GM23338 (cell line): Measurements from ENCODE around the gene GAREM1. TPM values are rescaled to one million over a fixed set of nuclear protein-coding genes. Genes with fewer than 3 reads are reported as not detected.

Experiments
- ATAC-seq: fragments of 200-7000 bp; cut with Tn5 transposase; 3 replicates; pipeline ENCODE4 v1.9.1; 2020
- DNase-seq: peaks from one replicate; pipeline ENCODE4 v3.0.0-alpha.2; 2015; ENCODE audit warnings: low spot score
- H2AFZ ChIP-seq: fragments of 200-600 bp; sonication (generic); 2 replicates; pipeline ENCODE4 v1.8.0; 2016; ENCODE audit warnings: antibody characterized with exemption, mild to moderate bottlenecking, moderate library complexity
- H3F3A ChIP-seq: fragments of 200-600 bp; sonication (generic); replicated peaks from 2 replicates; pipeline ENCODE4 v1.8.0; 2017; ENCODE audit warnings: antibody characterized with exemption, mixed run types, low read depth
- H3K27ac ChIP-seq: fragments of 200-600 bp; sonication (generic); 2 replicates; pipeline ENCODE4 v1.6.1; 2016; ENCODE audit warnings: low read depth
- H3K27me3 ChIP-seq: fragments of 200-600 bp; sonication (generic); 2 replicates; pipeline ENCODE4 v1.8.0; 2016; ENCODE audit warnings: mild to moderate bottlenecking, mixed run types, moderate library complexity; ENCODE audit not compliant: insufficient read depth
- H3K36me3 ChIP-seq: fragments of 200-600 bp; sonication (generic); 2 replicates; pipeline ENCODE4 v1.8.0; 2016; ENCODE audit warnings: mild to moderate bottlenecking; ENCODE audit not compliant: insufficient read depth
- H3K4me1 ChIP-seq: fragments of 200-600 bp; sonication (generic); 2 replicates; pipeline ENCODE4 v1.8.0; 2016; ENCODE audit warnings: mild to moderate bottlenecking, moderate library complexity; ENCODE audit not compliant: insufficient read depth
- H3K4me2 ChIP-seq: fragments of 200-600 bp; sonication (generic); 2 replicates; pipeline ENCODE4 v1.7.1; 2017; ENCODE audit warnings: mixed run types
- H3K4me3 ChIP-seq: fragments of 200-600 bp; sonication (generic); 2 replicates; pipeline ENCODE4 v1.6.1; 2016; ENCODE audit warnings: mixed run types
- H3K79me2 ChIP-seq: fragments of 200-600 bp; sonication (generic); replicated peaks from 2 replicates; pipeline ENCODE4 v1.8.0; 2017; ENCODE audit warnings: mild to moderate bottlenecking; ENCODE audit not compliant: insufficient read depth
- H3K9me2 ChIP-seq: fragments of 200-600 bp; sonication (generic); 2 replicates; pipeline ENCODE4 v1.8.0; 2017; ENCODE audit not compliant: insufficient read depth
- H4K20me1 ChIP-seq: fragments of 200-600 bp; sonication (generic); replicated peaks from 2 replicates; pipeline ENCODE4 v1.8.0; 2017; ENCODE audit warnings: mild to moderate bottlenecking; ENCODE audit not compliant: insufficient read depth
- H3K27ac Mint-ChIP-seq: 2 replicates; pipeline ENCODE4 v1.8.0; 2020; ENCODE audit warnings: inconsistent platforms, mild to moderate bottlenecking, moderate library complexity, mixed read lengths
- H3K27me3 Mint-ChIP-seq: 3 replicates; pipeline ENCODE4 v1.8.0; 2022; ENCODE audit warnings: low read depth, mild to moderate bottlenecking, moderate library complexity, mixed read lengths, inconsistent platforms; ENCODE audit not compliant: insufficient read depth, poor library complexity
- H3K36me3 Mint-ChIP-seq: 3 replicates; pipeline ENCODE4 v1.8.0; 2021; ENCODE audit warnings: low read depth, mild to moderate bottlenecking, inconsistent platforms, moderate library complexity, mixed read lengths
- H3K4me1 Mint-ChIP-seq: 3 replicates; pipeline ENCODE4 v1.8.0; 2020; ENCODE audit warnings: mild to moderate bottlenecking, inconsistent platforms, mixed read lengths
- H3K4me3 Mint-ChIP-seq: 3 replicates; pipeline ENCODE4 v1.8.0; 2021; ENCODE audit warnings: moderate library complexity, mild to moderate bottlenecking, inconsistent platforms, mixed read lengths
- H3K9me3 Mint-ChIP-seq: 3 replicates; pipeline ENCODE4 v1.8.0; 2020; ENCODE audit warnings: moderate library complexity, mild to moderate bottlenecking, inconsistent platforms, mixed read lengths
- CREB1 ChIP-seq: fragments of 250-450 bp; sonication (Bioruptor Pico); IDR thresholded peaks from 2 replicates; pipeline ENCODE4 v1.5.0; 2020; ENCODE audit warnings: low read depth, mild to moderate bottlenecking, moderate library complexity
- CTCF ChIP-seq, 2 experiments: fragments of 200-600 bp in 1 of 2; sonication (generic) in 1 of 2; conservative IDR thresholded peaks; 2 replicates each; pipeline versions ENCODE4 v1.5.1 to v1.6.1; 2016 to 2017; ENCODE audit warnings: antibody characterized with exemption in 2 of 2, low read depth in 2 of 2, mild to moderate bottlenecking in 2 of 2, moderate library complexity in 1 of 2
- ETS1 ChIP-seq: IDR thresholded peaks from 2 replicates; pipeline ENCODE4 v1.6.1; 2016; ENCODE audit warnings: antibody characterized with exemption
- EZH2 ChIP-seq: fragments of 200-600 bp; sonication (generic); IDR thresholded peaks from one replicate; pipeline ENCODE4 v1.8.0; 2017; ENCODE audit warnings: antibody characterized with exemption, mild to moderate bottlenecking, low read depth; ENCODE audit not compliant: unreplicated experiment
- EZH2phosphoT487 ChIP-seq: fragments of 200-600 bp; sonication (generic); IDR thresholded peaks from one replicate; pipeline ENCODE4 v1.8.1; 2018; ENCODE audit warnings: antibody characterized with exemption; ENCODE audit not compliant: unreplicated experiment
- JUNB ChIP-seq: IDR thresholded peaks from one replicate; pipeline ENCODE4 v1.6.1; 2016; ENCODE audit warnings: antibody characterized with exemption; ENCODE audit not compliant: unreplicated experiment
- NANOG ChIP-seq: IDR thresholded peaks from 2 replicates; pipeline ENCODE4 v1.6.1; 2016; ENCODE audit warnings: antibody characterized with exemption, borderline replicate concordance
- POLR2AphosphoS5 ChIP-seq: IDR thresholded peaks from 2 replicates; pipeline ENCODE4 v1.6.1; 2016; ENCODE audit warnings: antibody characterized with exemption, low read depth
- REST ChIP-seq: IDR thresholded peaks from one replicate; pipeline ENCODE4 v1.6.1; 2018; ENCODE audit warnings: antibody characterized with exemption; ENCODE audit not compliant: unreplicated experiment
- STAT1 ChIP-seq: IDR thresholded peaks from one replicate; pipeline ENCODE4 v1.6.1; 2016; ENCODE audit warnings: antibody characterized with exemption; ENCODE audit not compliant: unreplicated experiment
- ZNF114 ChIP-seq: fragments of 250-450 bp; sonication (Bioruptor Pico); IDR thresholded peaks from 2 replicates; pipeline ENCODE4 v1.5.0; 2020; ENCODE audit warnings: mild to moderate bottlenecking, moderate library complexity
- ZNF331 ChIP-seq: fragments of 250-450 bp; sonication (Bioruptor Pico); IDR thresholded peaks from 2 replicates; pipeline ENCODE4 v1.5.0; 2020; ENCODE audit warnings: low read depth, mild to moderate bottlenecking, moderate library complexity
- ZNF462 ChIP-seq: fragments of 250-450 bp; sonication (Bioruptor Pico); IDR thresholded peaks from 2 replicates; pipeline ENCODE4 v1.5.0; 2020; ENCODE audit warnings: mild to moderate bottlenecking, moderate library complexity
- polyA plus RNA-seq: library from polyadenylated mRNA; unstranded; fragments of >200 nt; fragmentation: Nextera tagmentation; extraction: Ambion mirVana; gene quantifications from 2 replicates; pipeline ENCODE4 v1.2.1, GENCODE V29; 2016
- total RNA-seq: library from RNA; depleted of rRNA; stranded (reverse); fragments of >200 nt; shearing (Covaris generic); gene quantifications from 2 replicates; pipeline ENCODE4 v1.2.3, GENCODE V29; 2014

GAREM1 gene
- total and polyA plus RNA-seq, 2 experiments from 2014 or later, result 2.7 to 6.0 TPM

GRCh38 chr18:32326450-32327308 is 144.0 kb downstream of the GAREM1 start:
- Histone ChIP-seq H3K4me1 (peaks cover 23% of the 10 kb centered on the region), H3K27ac (peak overlapping the region; percentile 35; the same call in 1 of the 2 replicates), H4K20me1 (no peaks in the 10 kb centered on the region), H3K9me2 (no peaks in the 10 kb centered on the region), H3K4me3 (no peak overlapping the region), H3K79me2 (no peaks in the 10 kb centered on the region), H2AFZ (no peak overlapping the region), H3F3A (no peaks in the 10 kb centered on the region), H3K4me2 (peak overlapping the region; percentile 40), H3K27me3 (no peaks in the 10 kb centered on the region), H3K36me3 (no peaks in the 10 kb centered on the region)
- ATAC-seq, result peak; percentile 74
- TF ChIP-seq ETS1, result no peak
- no peak for TF ChIP-seq NANOG
- no peak for TF ChIP-seq CTCF (conservative IDR thresholded peaks at IDR 0.05; ENCODE audit: low read depth in 2 of 2)
- TF ChIP-seq STAT1, result no peak
- no peak for TF ChIP-seq ZNF114 (CRISPR knock-in tag)
- TF ChIP-seq EZH2phosphoT487, result no peak
- no peak for TF ChIP-seq POLR2AphosphoS5
- TF ChIP-seq REST, result no peak
- no peak for TF ChIP-seq ZNF331 (CRISPR knock-in tag)
- no peak for TF ChIP-seq CREB1 (CRISPR knock-in tag)
- no peak for TF ChIP-seq ZNF462 (CRISPR knock-in tag)
- no peak for TF ChIP-seq EZH2
- no peak for TF ChIP-seq JUNB
- no peaks in the 10 kb centered on the region for H3K36me3 Mint-ChIP-seq
- no peaks in the 10 kb centered on the region for H3K9me3 Mint-ChIP-seq
- peaks cover 22% of the 10 kb centered on the region for H3K4me1 Mint-ChIP-seq
- no peak overlapping the region for H3K4me3 Mint-ChIP-seq
- peak overlapping the region; percentile 19 for H3K27ac Mint-ChIP-seq
- peak; percentile 39 for DNase-seq
- no peaks in the 10 kb centered on the region for H3K27me3 Mint-ChIP-seq
